ENCODE data around the gene IQSEC2. TPM values are rescaled to one million over a fixed set of nuclear protein-coding genes. Genes with fewer than 3 reads are reported as not detected.

Gene IQSEC2
- total and polyA plus RNA-seq, 9 of the 15 experiments (the other 6 are each of a cell fraction or from before 2014, with no cell fraction given), result 2.7 to 41.8 (median 20.1) TPM

- no peak for TF ChIP-seq ZNF609 (CRISPR knock-in tag; IDR thresholded peaks at IDR 0.05; ENCODE audit: borderline replicate concordance)
- TF ChIP-seq ZNF175 (CRISPR knock-in tag; IDR thresholded peaks at IDR 0.05; ENCODE audit: low read depth), result no peak
- TF ChIP-seq ZNF512 (tag; IDR thresholded peaks at IDR 0.05), result no peak
- peak; percentile 26 to 34; a peak in 1 of 4 replicates for TF ChIP-seq MAZ (CRISPR knock-in tag; conservative IDR thresholded peaks at IDR 0.05 in 1 of 2, IDR thresholded peaks at IDR 0.05 in 1 of 2)
- no peak for TF ChIP-seq HMG20B (CRISPR knock-in tag; IDR thresholded peaks at IDR 0.05)
- TF ChIP-seq FOXJ2 (tag; IDR thresholded peaks at IDR 0.05), result no peak
- TF ChIP-seq ATF6 (CRISPR knock-in tag; IDR thresholded peaks at IDR 0.05), result no peak
- no peak for TF ChIP-seq E2F6 (IDR thresholded peaks at IDR 0.05; ENCODE audit: borderline replicate concordance in 1 of 2, extremely low read depth in 1 of 2, insufficient read depth in 1 of 2, insufficient read length in 1 of 2, low read depth in 1 of 2, low read length in 1 of 2, poor library complexity in 1 of 2, severe bottlenecking in 1 of 2)
- 0 out of 2 replicates have a peak, but pooled peaks have one; percentile 32 for TF ChIP-seq ELF1 (tag; IDR thresholded peaks at IDR 0.05)
- TF ChIP-seq MXD1 (CRISPR knock-in tag; IDR thresholded peaks at IDR 0.05; ENCODE audit: borderline replicate concordance, poor library complexity, severe bottlenecking), result no peak
- no peak for TF ChIP-seq LEF1 (IDR thresholded peaks at IDR 0.05)
- no peak for TF ChIP-seq ETV6 (IDR thresholded peaks at IDR 0.05; ENCODE audit: borderline replicate concordance in 1 of 2, low read depth in 2 of 2, low read length in 1 of 2)
- TF ChIP-seq ETV6 (CRISPR knock-in tag; IDR thresholded peaks at IDR 0.05; ENCODE audit: borderline replicate concordance), result no peak
- TF ChIP-seq ARNT (IDR thresholded peaks at IDR 0.05), result no peak
- TF ChIP-seq ATF1 (CRISPR knock-in tag; IDR thresholded peaks at IDR 0.05), result no peak
- no peak for TF ChIP-seq ATF1 (tag; IDR thresholded peaks at IDR 0.05)
Measured at GRCh38 chrX:53281321-53281822, at the start of gene IQSEC2 (continued).

All from K562 (cell line).